HG03280 (cell line): Measurements from ENCODE around the gene PSMD1.
"Not testable (repeated sequence)": the region's sequence is repeated elsewhere in the genome, so short reads cannot be mapped to it uniquely, and the experiment has no call there.

Source experiments
- ATAC-seq: cut with Tn5 transposase; IDR thresholded peaks from one replicate; pipeline ENCODE4 v1.9.1; 2021; ENCODE audit warnings: mild to moderate bottlenecking, moderate library complexity; ENCODE audit not compliant: unreplicated experiment

The PSMD1 gene

GRCh38 chr2:231140808-231141207 lies 84.1 kb downstream of the PSMD1 start:
- ATAC-seq, result not testable (repeated sequence)

- ATAC-seq, result no peak
Observed at GRCh38 chr2:231144896-231145295, 88.2 kb downstream of the PSMD1 start.

GRCh38 chr2:231146665-231147064 lies 90.0 kb downstream of the PSMD1 start:
- no peak for ATAC-seq

- ATAC-seq, result no peak
Observed at GRCh38 chr2:231152800-231153557, 96.3 kb downstream of the PSMD1 start.

GRCh38 chr2:231159306-231159705 lies 102.6 kb downstream of the PSMD1 start:
- ATAC-seq, result no peak

- no peak for ATAC-seq
Observed at GRCh38 chr2:231160701-231161100, 104.0 kb downstream of the PSMD1 start.

GRCh38 chr2:231161252-231161839 lies 104.7 kb downstream of the PSMD1 start:
- no peak for ATAC-seq

GRCh38 chr2:231161877-231162329 lies 105.2 kb downstream of the PSMD1 start:
- ATAC-seq, result no peak

- no peak for ATAC-seq
Observed at GRCh38 chr2:231163011-231163410, 106.3 kb downstream of the PSMD1 start.

- no peak for ATAC-seq
Observed at GRCh38 chr2:231163414-231164095, 106.9 kb downstream of the PSMD1 start.

GRCh38 chr2:231167745-231168459 lies 111.2 kb downstream of the PSMD1 start:
- no peak for ATAC-seq

- no peak for ATAC-seq
Observed at GRCh38 chr2:231168460-231169139, 111.9 kb downstream of the PSMD1 start.

- ATAC-seq, result no peak
Observed at GRCh38 chr2:231169488-231169887, 112.8 kb downstream of the PSMD1 start.

- ATAC-seq, result no peak
Observed at GRCh38 chr2:231170055-231170454, 113.4 kb downstream of the PSMD1 start.

GRCh38 chr2:231172025-231172424 lies 115.4 kb downstream of the PSMD1 start:
- ATAC-seq, result no peak

- no peak for ATAC-seq
Observed at GRCh38 chr2:231174211-231174651, 117.6 kb downstream of the PSMD1 start.

GRCh38 chr2:231176066-231176465 lies 119.4 kb downstream of the PSMD1 start:
- ATAC-seq, result no peak

GRCh38 chr2:231177156-231178025 lies 120.7 kb downstream of the PSMD1 start:
- ATAC-seq, result no peak

GRCh38 chr2:231178805-231179204 lies 122.1 kb downstream of the PSMD1 start:
- not testable (repeated sequence) for ATAC-seq
